PC-9 (cell line): ENCODE measurements around the gene KCNQ1OT1. TPM values are rescaled to one million over a fixed set of nuclear protein-coding genes. Genes with fewer than 3 reads are reported as not detected.

Experiments
- BruUV-seq: library from RNA; stranded (reverse); fragments of 400-500 nt; replicated peaks from 2 replicates; lab custom pipeline; 2021; lab: Mats Ljungman, UMichigan
- CTCF ChIA-PET: fragments of 300-600 bp; sonication (Branson Sonifier 250); formaldehyde crosslinking; loops from one replicate; lab custom pipeline; 2022; ENCODE audit warnings: antibody characterized with exemption; lab: Charles Lee
- POLR2A ChIA-PET: fragments of 300-600 bp; sonication (Branson Sonifier 250); formaldehyde crosslinking; loops from one replicate; lab custom pipeline; 2022; ENCODE audit warnings: antibody characterized with exemption; ENCODE audit not compliant: unreplicated experiment; lab: Charles Lee
- DNase-seq, 2 experiments: peaks; one replicate each; pipeline versions ENCODE4 v3.0.0 to v3.0.0-alpha.2; 2015 to 2022; ENCODE audit warnings: mixed read lengths in 1 of 2
- H2AFZ ChIP-seq: fragments of 200-600 bp; sonication (generic); 2 replicates; pipeline ENCODE4 v1.8.1; 2017; ENCODE audit warnings: antibody characterized with exemption
- H3F3A ChIP-seq: fragments of 200-600 bp; sonication (generic); 2 replicates; pipeline ENCODE4 v1.8.1; 2017; ENCODE audit warnings: antibody characterized with exemption, mild to moderate bottlenecking, low read depth; ENCODE audit not compliant: insufficient read depth
- H3K27ac ChIP-seq: fragments of 200-600 bp; sonication (generic); 2 replicates; pipeline ENCODE4 v1.6.1; 2016; ENCODE audit warnings: mixed run types
- H3K27me3 ChIP-seq: fragments of 200-600 bp; sonication (generic); 2 replicates; pipeline ENCODE4 v1.6.1; 2016; ENCODE audit warnings: low read depth, mixed run types; ENCODE audit not compliant: insufficient read depth
- H3K36me3 ChIP-seq: fragments of 200-600 bp; sonication (generic); 2 replicates; pipeline ENCODE4 v1.6.1; 2016; ENCODE audit warnings: low read depth, mixed run types
- H3K4me1 ChIP-seq: fragments of 200-600 bp; sonication (generic); replicated peaks from 2 replicates; pipeline ENCODE4 v1.6.1; 2016; ENCODE audit warnings: mixed run types; ENCODE audit not compliant: insufficient read depth
- H3K4me2 ChIP-seq: fragments of 200-600 bp; sonication (generic); 2 replicates; pipeline ENCODE4 v1.6.1; 2017; ENCODE audit warnings: mixed run types
- H3K4me3 ChIP-seq: fragments of 200-600 bp; sonication (generic); 2 replicates; pipeline ENCODE4 v1.6.1; 2016; ENCODE audit warnings: mixed run types
- H3K79me2 ChIP-seq: fragments of 200-600 bp; sonication (generic); 2 replicates; pipeline ENCODE4 v1.6.1; 2017; ENCODE audit warnings: low read depth, mixed run types
- H3K9me2 ChIP-seq: fragments of 200-600 bp; sonication (generic); 2 replicates; pipeline ENCODE4 v1.8.1; 2017; ENCODE audit warnings: mild to moderate bottlenecking; ENCODE audit not compliant: insufficient read depth
- H3K9me3 ChIP-seq: fragments of 200-600 bp; sonication (generic); 2 replicates; pipeline ENCODE4 v1.8.1; 2016; ENCODE audit warnings: low read depth; ENCODE audit not compliant: insufficient read depth
- H4K20me1 ChIP-seq: fragments of 200-600 bp; sonication (generic); 2 replicates; pipeline ENCODE4 v1.8.1; 2017; ENCODE audit not compliant: insufficient read depth
- EZH2 ChIP-seq: fragments of 200-600 bp; sonication (generic); IDR thresholded peaks from 2 replicates; pipeline ENCODE4 v1.8.0; 2017; ENCODE audit warnings: antibody characterized with exemption, low read depth
- intact Hi-C: fragments of 100-400 bp; cut with micrococcal nuclease; formaldehyde crosslinking; loops from one replicate; pipeline ENCODE4 v1.10.0; 2022; ENCODE audit not compliant: unreplicated experiment
- total RNA-seq: library from RNA; stranded (reverse); gene quantifications from 2 replicates; pipeline ENCODE4 v1.2.3, GENCODE V29; 2021
- TF ChIP-seq, protein P1 (sequence below): fragments of 200-600 bp; sonication (generic); conservative IDR thresholded peaks from 2 replicates; pipeline ENCODE4 v1.6.1; 2017; ENCODE audit warnings: mixed run types, antibody characterized with exemption, mild to moderate bottlenecking, moderate library complexity

KCNQ1OT1 gene
- total RNA-seq, 1 experiment from 2014 or later = 3.4 TPM

DNA sequence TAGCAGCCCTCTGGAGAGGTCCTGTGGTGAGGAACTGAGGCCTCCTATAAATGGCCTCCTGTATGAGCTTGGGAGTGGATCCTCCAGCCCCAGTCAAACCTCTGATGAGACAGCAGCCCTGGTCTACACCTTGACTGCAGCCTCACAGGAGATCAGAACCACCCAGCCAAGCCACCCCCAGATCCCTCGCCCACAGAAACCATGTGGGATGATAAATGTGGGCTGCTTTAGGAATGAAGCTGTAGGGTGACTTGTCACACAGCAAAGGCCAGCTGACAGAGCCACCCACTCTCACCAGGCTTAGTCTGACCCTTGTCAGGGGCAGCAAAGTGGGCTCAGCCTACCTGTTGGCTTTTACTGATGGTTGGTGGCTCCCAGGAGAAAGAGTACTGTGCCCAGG lies 6.5 kb upstream of the KCNQ1OT1 start:
- H3K27ac ChIP-seq = no peak overlapping the region
- no TSS peak for BruUV-seq
- CTCF ChIA-PET = no interaction called here
- no peaks in the 10 kb centered on the region for H3K79me2 ChIP-seq
- TF ChIP-seq, protein P1, sequence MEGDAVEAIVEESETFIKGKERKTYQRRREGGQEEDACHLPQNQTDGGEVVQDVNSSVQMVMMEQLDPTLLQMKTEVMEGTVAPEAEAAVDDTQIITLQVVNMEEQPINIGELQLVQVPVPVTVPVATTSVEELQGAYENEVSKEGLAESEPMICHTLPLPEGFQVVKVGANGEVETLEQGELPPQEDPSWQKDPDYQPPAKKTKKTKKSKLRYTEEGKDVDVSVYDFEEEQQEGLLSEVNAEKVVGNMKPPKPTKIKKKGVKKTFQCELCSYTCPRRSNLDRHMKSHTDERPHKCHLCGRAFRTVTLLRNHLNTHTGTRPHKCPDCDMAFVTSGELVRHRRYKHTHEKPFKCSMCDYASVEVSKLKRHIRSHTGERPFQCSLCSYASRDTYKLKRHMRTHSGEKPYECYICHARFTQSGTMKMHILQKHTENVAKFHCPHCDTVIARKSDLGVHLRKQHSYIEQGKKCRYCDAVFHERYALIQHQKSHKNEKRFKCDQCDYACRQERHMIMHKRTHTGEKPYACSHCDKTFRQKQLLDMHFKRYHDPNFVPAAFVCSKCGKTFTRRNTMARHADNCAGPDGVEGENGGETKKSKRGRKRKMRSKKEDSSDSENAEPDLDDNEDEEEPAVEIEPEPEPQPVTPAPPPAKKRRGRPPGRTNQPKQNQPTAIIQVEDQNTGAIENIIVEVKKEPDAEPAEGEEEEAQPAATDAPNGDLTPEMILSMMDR = no peak
- TF ChIP-seq EZH2 = no peak
- H3K4me1 ChIP-seq = no peaks in the 10 kb centered on the region
- no peaks in the 10 kb centered on the region for H4K20me1 ChIP-seq
- H3K36me3 ChIP-seq = no peaks in the 10 kb centered on the region
- no peak overlapping the region for H2AFZ ChIP-seq
- H3F3A ChIP-seq = no peaks in the 10 kb centered on the region
- H3K27me3 ChIP-seq = peaks cover 15% of the 10 kb centered on the region; the same call in 1 of the 2 replicates
- H3K9me2 ChIP-seq = no peaks in the 10 kb centered on the region
- no peak overlapping the region for H3K4me2 ChIP-seq
- no peak for DNase-seq
- intact Hi-C loops = no loop called here
- POLR2A ChIA-PET = no interaction called here
- no peak overlapping the region for H3K4me3 ChIP-seq
- no peaks in the 10 kb centered on the region for H3K9me3 ChIP-seq

DNA sequence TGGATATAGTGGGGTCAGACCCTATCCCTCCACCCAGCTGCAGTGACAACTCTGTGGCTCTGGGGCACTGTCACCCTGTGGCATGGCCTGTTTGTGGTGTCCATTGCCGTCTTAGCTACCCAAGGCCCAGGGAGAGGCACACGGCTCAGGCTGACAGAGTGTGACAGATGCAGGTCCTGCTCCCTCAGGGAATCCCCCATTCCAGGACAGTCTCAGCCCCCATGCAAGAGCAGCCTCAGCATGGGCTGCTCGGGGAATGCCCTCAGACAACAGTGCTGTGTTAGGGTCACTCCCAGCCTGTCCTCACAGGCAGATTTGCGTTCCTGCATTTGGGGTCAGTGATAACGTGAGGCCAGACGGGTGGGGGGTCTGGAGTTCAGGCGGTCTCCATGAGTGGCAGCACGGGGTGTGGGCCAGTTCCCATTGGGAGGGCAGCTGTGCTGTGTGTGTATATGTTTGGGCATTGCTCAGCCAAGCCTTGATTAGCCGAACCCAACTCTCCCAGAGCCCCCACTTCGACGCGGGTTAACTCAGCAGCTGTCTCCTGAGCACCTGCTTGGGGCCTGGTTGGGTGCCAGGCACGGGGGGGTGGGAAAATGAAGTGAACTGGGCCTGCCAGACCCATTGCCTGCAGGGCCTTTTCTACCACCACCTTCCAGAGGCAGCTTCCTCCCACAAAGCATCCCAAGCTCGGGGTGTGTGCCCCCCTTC lies 5.3 kb upstream of the KCNQ1OT1 start:
- Histone ChIP-seq H3K4me1 (peaks cover 4% of the 10 kb centered on the region; the same call in 1 of the 2 replicates), H3K79me2 (no peaks in the 10 kb centered on the region), H4K20me1 (no peaks in the 10 kb centered on the region), H3K27me3 (peaks cover 4% of the 10 kb centered on the region; the same call in 1 of the 2 replicates), H3K4me2 (no peak overlapping the region), H3K9me3 (no peaks in the 10 kb centered on the region), H2AFZ (no peak overlapping the region), H3K27ac (no peak overlapping the region), H3F3A (no peaks in the 10 kb centered on the region), H3K36me3 (no peaks in the 10 kb centered on the region), H3K9me2 (no peaks in the 10 kb centered on the region), H3K4me3 (no peak overlapping the region)
- intact Hi-C loops = no loop called here
- CTCF ChIA-PET = interaction anchor here (0.6 kb wide), 1 partner anchor 9 kb away, joined by 3 read pairs; no protein-coding TSS in a partner anchor
- no TSS peak for BruUV-seq
- DNase-seq = no peak
- POLR2A ChIA-PET = no interaction called here
- no peak for TF ChIP-seq EZH2
- TF ChIP-seq, protein P1 = no peak

DNA sequence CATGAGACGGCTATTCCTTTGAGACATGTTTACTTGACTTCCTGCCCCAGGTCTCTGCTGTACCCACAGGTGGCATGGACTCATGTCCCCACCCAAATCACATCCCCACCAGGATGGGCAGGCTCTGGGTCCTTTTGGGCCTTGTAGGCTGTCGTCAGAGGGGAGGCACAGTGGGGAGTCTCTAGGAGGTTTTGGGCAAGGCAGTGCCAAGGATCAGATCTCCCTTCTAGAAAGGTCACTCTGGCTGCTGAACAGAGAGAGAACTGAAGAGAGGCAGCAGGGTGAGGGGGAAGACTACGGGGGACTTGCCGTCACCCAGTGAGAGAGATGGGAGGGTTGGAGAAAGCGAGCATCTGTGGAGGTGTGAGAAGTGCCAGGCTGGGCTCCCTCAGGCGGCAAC lies 4.6 kb upstream of the KCNQ1OT1 start:
- Histone ChIP-seq H3K4me1 (peaks cover 4% of the 10 kb centered on the region; the same call in 1 of the 2 replicates), H3K4me3 (no peak overlapping the region), H3K27ac (no peak overlapping the region), H3K79me2 (peaks cover under 1% of the 10 kb centered on the region; the same call in 1 of the 2 replicates), H2AFZ (no peak overlapping the region), H4K20me1 (no peaks in the 10 kb centered on the region), H3K27me3 (no peaks in the 10 kb centered on the region), H3K4me2 (no peak overlapping the region), H3K36me3 (no peaks in the 10 kb centered on the region), H3F3A (no peaks in the 10 kb centered on the region), H3K9me3 (no peaks in the 10 kb centered on the region), H3K9me2 (no peaks in the 10 kb centered on the region)
- CTCF ChIA-PET = no interaction called here
- POLR2A ChIA-PET = no interaction called here
- DNase-seq = no peak
- BruUV-seq = no TSS peak
- intact Hi-C loops = no loop called here
- TF ChIP-seq EZH2 = no peak
- TF ChIP-seq, protein P1 = no peak
